Stimulated activated naive CD4-positive, alpha-beta T cell (primary cell): ENCODE measurements around the gene THUMPD1.
"Not testable (repeated sequence)": the region's sequence is repeated elsewhere in the genome, so short reads cannot be mapped to it uniquely, and the experiment has no call there.

Source experiments
- DNase-seq, 6 experiments: peaks; one replicate each; lab custom pipeline; 2025; lab: John Stamatoyannopoulos, UW

Gene THUMPD1

GRCh38 chr16:20741554-20742285, at the start of gene THUMPD1:
THUMPD1 (minus strand) TSS chr16:20741818; CDS start chr16:20741739, 79 bp downstream.
- DNase-seq = peak; percentile 91 to 97 (median 96)

- DNase-seq = no peak
Measured at GRCh38 chr16:20789130-20789529, 47.5 kb upstream of the THUMPD1 start.

- DNase-seq = no peak
Measured at GRCh38 chr16:20784204-20784603, 42.6 kb upstream of the THUMPD1 start.

- DNase-seq = no peak
Measured at GRCh38 chr16:20782470-20782869, 40.9 kb upstream of the THUMPD1 start.

- no peak for DNase-seq
Measured at GRCh38 chr16:20781697-20782096, 40.1 kb upstream of the THUMPD1 start.

GRCh38 chr16:20774703-20775362, 33.2 kb upstream of the THUMPD1 start:
- peak; percentile 2 to 34 (median 6) for DNase-seq

- no peak for DNase-seq
Measured at GRCh38 chr16:20773679-20774078, 32.1 kb upstream of the THUMPD1 start.

- DNase-seq = no peak
Measured at GRCh38 chr16:20768818-20769217, 27.2 kb upstream of the THUMPD1 start.

- DNase-seq = no peak
Measured at GRCh38 chr16:20768121-20768520, 26.5 kb upstream of the THUMPD1 start.

- no peak for DNase-seq
Measured at GRCh38 chr16:20767577-20767976, 26.0 kb upstream of the THUMPD1 start.

- DNase-seq = no peak
Measured at GRCh38 chr16:20766294-20766693, 24.7 kb upstream of the THUMPD1 start.

- DNase-seq = no peak
Measured at GRCh38 chr16:20765732-20766131, 24.1 kb upstream of the THUMPD1 start.

- DNase-seq = not testable (repeated sequence)
Measured at GRCh38 chr16:20764448-20764847, 22.8 kb upstream of the THUMPD1 start.

- DNase-seq = peak; percentile 35 to 80 (median 68)
Measured at GRCh38 chr16:20763461-20764232, 22.0 kb upstream of the THUMPD1 start, which contains the start of gene ACSM3. ACSM3 (plus strand) TSS chr16:20764014; CDS start chr16:20770035, 6,021 bp downstream.

GRCh38 chr16:20762404-20763123, 20.9 kb upstream of the THUMPD1 start:
- no peak for DNase-seq

- no peak for DNase-seq
Measured at GRCh38 chr16:20761175-20761574, 19.6 kb upstream of the THUMPD1 start.

- no peak for DNase-seq
Measured at GRCh38 chr16:20760346-20760745, 18.7 kb upstream of the THUMPD1 start.

- DNase-seq = not testable (repeated sequence)
Measured at GRCh38 chr16:20755799-20756198, 14.2 kb upstream of the THUMPD1 start.

GRCh38 chr16:20755238-20755637, 13.6 kb upstream of the THUMPD1 start:
- no peak for DNase-seq

GRCh38 chr16:20753727-20754126, 12.1 kb upstream of the THUMPD1 start:
- DNase-seq = no peak

- no peak for DNase-seq
Measured at GRCh38 chr16:20750558-20750957, 8.9 kb upstream of the THUMPD1 start.

- no peak for DNase-seq
Measured at GRCh38 chr16:20749474-20749873, 7.9 kb upstream of the THUMPD1 start.
